Placental epithelial cell (primary cell): ENCODE data around the gene CIT. TPM values are rescaled to one million over a fixed set of nuclear protein-coding genes. Genes with fewer than 3 reads are reported as not detected.

ENCODE experiments used
- total RNA-seq: library from RNA; depleted of rRNA; stranded (reverse); fragments of >200 nt; gene quantifications from 2 replicates; pipeline ENCODE4 v1.2.3, GENCODE V29; 2012

Gene CIT
- total RNA-seq: 9.9 and 13.7 TPM in 2 replicates

GRCh38 chr12:119876761-119877638 is at the start of gene CIT:
TSS of gene CIT (minus strand) at chr12:119877320. CDS start at chr12:119876168, 1,152 bp downstream.

GRCh38 chr12:119667577-119668323 is 209.4 kb downstream of the CIT start, which contains the start of gene PRKAB1:
TSS of gene PRKAB1 (plus strand) at chr12:119668133. CDS start at chr12:119668245, 112 bp downstream.

Other genes with a start within 250 kb of the CIT start
- 17.8 and 25.9 TPM in 2 replicates for gene PRKAB1, start 209.2 kb downstream of the CIT start, total RNA-seq
- 3.1 and 6.5 TPM in 2 replicates for gene BICDL1, start 111.9 kb upstream of the CIT start, total RNA-seq
- 21.2 and 26.4 TPM in 2 replicates for gene RAB35, start 239.4 kb upstream of the CIT start, total RNA-seq